ENCODE measurements around the gene HEATR5B.

- no peak for TF ChIP-seq CTCF (IDR thresholded peaks at IDR 0.05; ENCODE audit: low read length)
- no peak for TF ChIP-seq EZH2phosphoT487 (IDR thresholded peaks at IDR 0.05; ENCODE audit: low read length)
These were observed 20.0 kb upstream of the HEATR5B start for GRCh38 chr2:37104178-37104577.
